ENCODE data around the gene SPSB4. TPM values are rescaled to one million over a fixed set of nuclear protein-coding genes. Genes with fewer than 3 reads are reported as not detected.

SPSB4 gene
- total RNA-seq, 1 donor from 2014 or later, result 0.98 TPM

GRCh38 chr3:141150931-141151330, 99.8 kb downstream of the SPSB4 start:
- Histone ChIP-seq H3K4me1 (no peaks in the 10 kb centered on the region), H3K27ac (no peak overlapping the region), H3K27me3 (no peaks in the 10 kb centered on the region), H3K4me3 (no peak overlapping the region), H3K9me3 (no peaks in the 10 kb centered on the region), H3K36me3 (no peaks in the 10 kb centered on the region)
- DNase-seq (ENCODE audit: extremely low spot score in 2 of 2), result no peak
- intact Hi-C loops (cut with DNase I), result no loop called here
- no peak for TF ChIP-seq POLR2AphosphoS5 (IDR thresholded peaks at IDR 0.05; ENCODE audit: insufficient read depth in 1 of 2, low read depth in 1 of 2)
- TF ChIP-seq POLR2A (IDR thresholded peaks at IDR 0.05), result no peak
- no peak for TF ChIP-seq CTCF (IDR thresholded peaks at IDR 0.05)

GRCh38 chr3:141151439-141151838, 100.3 kb downstream of the SPSB4 start:
- Histone ChIP-seq H3K9me3 (no peaks in the 10 kb centered on the region), H3K4me1 (no peaks in the 10 kb centered on the region), H3K36me3 (no peaks in the 10 kb centered on the region), H3K27me3 (no peaks in the 10 kb centered on the region), H3K4me3 (no peak overlapping the region), H3K27ac (no peak overlapping the region)
- DNase-seq (ENCODE audit: extremely low spot score in 2 of 2), result no peak
- TF ChIP-seq POLR2A (IDR thresholded peaks at IDR 0.05) (no peak), CTCF (IDR thresholded peaks at IDR 0.05) (no peak), POLR2AphosphoS5 (IDR thresholded peaks at IDR 0.05; ENCODE audit: insufficient read depth in 1 of 2, low read depth in 1 of 2) (no peak)
- intact Hi-C loops (cut with DNase I), result no loop called here

- no peaks in the 10 kb centered on the region for H3K36me3 ChIP-seq
- TF ChIP-seq POLR2AphosphoS5 (IDR thresholded peaks at IDR 0.05; ENCODE audit: insufficient read depth in 1 of 2, low read depth in 1 of 2) (no peak), CTCF (IDR thresholded peaks at IDR 0.05) (no peak), POLR2A (IDR thresholded peaks at IDR 0.05) (no peak)
- intact Hi-C loops (cut with DNase I), result no loop called here
Observed at GRCh38 chr3:141152130-141152529, 101.0 kb downstream of the SPSB4 start.

DNA sequence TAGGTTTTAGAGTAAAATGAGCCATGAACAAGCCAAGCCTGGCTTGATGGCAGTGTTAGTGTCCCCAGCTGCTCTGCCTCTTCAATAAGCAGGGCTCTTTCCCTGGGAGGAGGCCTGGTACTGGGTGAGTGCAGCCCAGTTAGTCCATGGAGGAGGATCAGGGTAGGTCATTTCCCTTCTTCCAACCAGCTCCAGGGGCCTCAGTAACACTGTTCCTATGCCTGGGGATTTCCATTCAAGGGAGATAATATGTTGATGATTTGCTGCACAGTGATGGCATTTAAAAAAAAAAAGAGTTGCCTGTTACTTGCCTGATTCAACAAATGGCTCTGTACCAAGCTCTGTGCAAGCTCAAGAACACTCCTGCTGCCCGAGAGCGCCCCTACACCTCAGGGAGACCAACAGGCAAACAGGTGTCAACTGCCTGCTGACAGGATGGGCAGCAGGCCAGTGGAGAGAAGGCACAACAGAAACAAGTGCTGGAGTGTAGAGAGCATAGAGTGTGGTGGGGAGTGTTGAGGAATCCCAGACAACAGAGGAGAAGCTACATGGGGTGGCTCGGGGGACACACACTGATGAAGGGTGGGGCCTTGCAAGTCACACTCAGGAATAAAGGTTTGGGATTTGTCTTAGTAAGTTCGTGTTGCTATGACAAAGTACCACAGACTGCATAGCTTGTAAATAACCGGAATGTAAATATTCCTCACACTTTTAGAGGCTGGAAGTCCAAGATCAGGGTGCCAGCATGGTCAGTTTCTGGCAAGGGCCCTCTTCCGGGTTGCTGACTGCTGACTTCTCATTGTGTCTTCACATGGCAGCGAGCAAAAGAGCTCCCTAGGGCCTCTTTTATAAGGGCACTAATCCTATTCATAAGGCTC, 101.9 kb downstream of the SPSB4 start:
- H3K4me1 ChIP-seq, result no peaks in the 10 kb centered on the region
- H3K9me3 ChIP-seq, result no peaks in the 10 kb centered on the region
- H3K27me3 ChIP-seq, result no peaks in the 10 kb centered on the region
- TF ChIP-seq CTCF (IDR thresholded peaks at IDR 0.05), result no peak
- TF ChIP-seq POLR2AphosphoS5 (IDR thresholded peaks at IDR 0.05; ENCODE audit: insufficient read depth in 1 of 2, low read depth in 1 of 2), result no peak
- no peak for TF ChIP-seq POLR2A (IDR thresholded peaks at IDR 0.05)
- DNase-seq (ENCODE audit: extremely low spot score in 2 of 2), result no peak
- no peak overlapping the region for H3K27ac ChIP-seq
- H3K36me3 ChIP-seq, result no peaks in the 10 kb centered on the region
- H3K4me3 ChIP-seq, result no peak overlapping the region
- intact Hi-C loops (cut with DNase I), result no loop called here

More at GRCh38 chr3:141152130-141152529, 101.0 kb downstream of the SPSB4 start:
- Histone ChIP-seq H3K4me1 (no peaks in the 10 kb centered on the region), H3K27ac (no peak overlapping the region), H3K4me3 (no peak overlapping the region), H3K9me3 (no peaks in the 10 kb centered on the region), H3K27me3 (no peaks in the 10 kb centered on the region)
- no peak for DNase-seq (ENCODE audit: extremely low spot score in 2 of 2)

DNA sequence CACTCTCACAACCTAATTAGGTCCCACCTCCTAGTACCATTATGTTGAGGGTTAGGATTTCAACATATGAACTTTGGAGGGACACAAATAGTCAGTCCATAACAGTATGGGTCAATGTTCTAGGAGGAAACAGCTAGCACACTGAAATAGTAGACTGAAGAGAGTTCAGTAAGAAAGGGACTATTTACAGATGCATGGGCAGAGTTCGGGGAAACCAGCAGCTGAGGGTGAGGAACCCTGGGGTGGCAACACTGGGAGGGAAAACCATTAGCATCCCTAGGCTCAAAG, 102.5 kb downstream of the SPSB4 start:
- no peak overlapping the region for H3K27ac ChIP-seq
- H3K4me3 ChIP-seq, result no peak overlapping the region
- no peaks in the 10 kb centered on the region for H3K36me3 ChIP-seq
- TF ChIP-seq CTCF (IDR thresholded peaks at IDR 0.05) (no peak), POLR2A (IDR thresholded peaks at IDR 0.05) (no peak), POLR2AphosphoS5 (IDR thresholded peaks at IDR 0.05; ENCODE audit: insufficient read depth in 1 of 2, low read depth in 1 of 2) (no peak)
- DNase-seq (ENCODE audit: extremely low spot score in 2 of 2), result no peak
- no peaks in the 10 kb centered on the region for H3K27me3 ChIP-seq
- no peaks in the 10 kb centered on the region for H3K9me3 ChIP-seq
- intact Hi-C loops (cut with DNase I), result no loop called here
- no peaks in the 10 kb centered on the region for H3K4me1 ChIP-seq

All from vagina (tissue), 2 donors.